Measurements from ENCODE around the gene LNX1.

LNX1 gene

GRCh38 chr4:53571936-53572599, 19.2 kb downstream of the LNX1 start:
- DNase-seq, result no peak

- DNase-seq, result peak; percentile 91
Measured at GRCh38 chr4:53563824-53564223, 27.5 kb downstream of the LNX1 start.

- no peak for DNase-seq
Measured at GRCh38 chr4:53562409-53562808, 28.9 kb downstream of the LNX1 start.

DNA sequence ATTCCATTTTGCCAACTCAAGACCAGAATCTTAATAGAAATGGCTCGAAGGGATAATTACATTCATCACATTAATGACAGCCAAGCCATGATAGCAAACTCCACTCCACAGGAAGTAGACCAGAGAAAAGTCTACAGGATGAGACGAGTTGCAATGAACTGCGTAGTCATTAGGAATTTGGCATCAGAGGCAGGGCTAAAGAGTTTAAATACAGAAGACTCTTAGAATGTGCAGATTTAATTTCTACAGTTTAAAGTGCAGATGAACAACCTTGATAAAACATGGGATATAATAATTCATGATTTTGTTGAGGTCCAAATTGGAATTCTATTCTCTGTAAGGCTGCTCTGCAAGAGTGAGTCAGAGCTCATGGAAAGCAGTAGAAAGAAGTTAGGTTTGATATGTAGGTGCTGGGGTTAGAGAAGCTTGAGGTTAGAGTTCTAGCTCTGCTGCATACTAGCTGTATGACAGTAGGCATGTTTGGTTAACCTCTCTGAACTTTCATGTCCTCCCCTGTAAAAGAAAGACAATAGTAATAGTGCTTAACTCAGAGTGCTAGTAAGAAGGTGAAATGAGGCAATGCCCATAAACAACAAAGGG, 32.2 kb downstream of the LNX1 start:
- peak; percentile 56 for DNase-seq

GRCh38 chr4:53558065-53558801, 33.1 kb downstream of the LNX1 start:
- DNase-seq, result peak; percentile 83

DNA sequence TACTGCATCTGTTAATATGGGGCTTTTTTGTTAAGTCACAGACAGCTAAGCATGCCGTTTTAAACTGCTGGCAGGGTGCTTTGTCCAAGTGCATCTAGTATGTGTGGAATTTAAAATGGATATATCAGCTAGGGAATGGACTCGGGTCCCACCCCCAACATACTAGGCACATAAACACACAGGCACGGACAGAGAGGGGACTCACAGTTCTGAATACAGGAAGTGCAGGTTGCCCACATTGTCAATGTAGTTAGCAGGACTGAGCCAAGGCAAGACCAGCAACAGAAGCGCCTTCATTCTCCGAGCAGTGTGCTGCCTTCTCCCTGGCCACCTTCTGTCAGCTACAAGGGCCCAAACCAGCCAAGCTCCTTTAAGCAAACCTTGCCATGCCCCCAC, 33.6 kb downstream of the LNX1 start:
- peak; percentile 41 for DNase-seq

DNA sequence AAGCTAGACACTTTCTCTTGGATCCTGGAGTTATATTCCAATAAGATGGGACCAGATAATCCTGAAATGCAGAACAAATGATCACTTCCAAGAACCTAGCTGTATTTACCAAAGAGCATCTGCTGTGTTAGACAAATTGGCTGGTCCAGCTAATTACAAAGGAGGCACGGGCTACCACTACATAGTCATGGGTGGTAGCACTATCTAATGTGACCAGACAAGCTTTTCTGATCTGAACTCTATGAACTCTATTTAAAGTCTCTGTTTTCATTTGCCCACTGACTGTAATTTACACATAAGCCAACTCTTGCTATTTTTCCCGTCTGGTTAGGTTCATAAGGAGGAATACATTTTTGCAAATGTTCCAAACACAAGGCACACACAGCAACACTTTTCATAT, 34.6 kb downstream of the LNX1 start:
- no peak for DNase-seq

DNA sequence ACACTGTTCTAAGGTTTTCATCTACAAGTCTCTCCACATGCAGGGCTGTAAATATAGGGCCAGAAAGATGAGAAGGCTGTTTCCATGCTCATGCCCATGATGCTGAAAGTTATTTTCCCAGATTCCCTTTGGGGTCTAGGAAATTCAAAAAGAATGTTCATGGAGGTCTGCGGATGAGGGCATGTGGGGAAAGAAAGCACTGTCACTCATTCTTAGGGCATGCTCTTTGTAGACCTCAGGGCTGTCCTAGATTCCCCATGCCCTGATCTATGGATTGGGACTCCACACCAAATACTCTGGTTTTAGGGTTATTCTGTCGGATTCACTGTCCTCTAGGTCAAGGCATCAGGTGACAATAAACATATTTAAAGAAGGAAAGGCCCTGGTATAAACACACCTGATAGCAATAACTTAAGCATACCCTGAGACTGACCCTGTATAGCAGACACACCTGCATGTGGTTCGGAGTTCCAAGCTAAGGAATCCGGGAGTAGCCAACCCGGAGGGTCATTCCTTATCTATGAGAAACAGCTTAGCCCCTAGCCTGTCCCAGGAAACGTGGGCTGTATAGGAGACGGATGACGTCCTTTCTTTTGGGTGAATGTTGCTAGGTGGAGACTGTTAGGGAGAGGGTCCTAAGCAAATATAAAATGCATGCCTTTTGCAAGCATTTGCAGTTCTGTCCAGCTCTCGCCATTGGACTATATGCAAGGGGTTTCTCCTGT, 37.6 kb downstream of the LNX1 start:
- DNase-seq, result no peak

DNA sequence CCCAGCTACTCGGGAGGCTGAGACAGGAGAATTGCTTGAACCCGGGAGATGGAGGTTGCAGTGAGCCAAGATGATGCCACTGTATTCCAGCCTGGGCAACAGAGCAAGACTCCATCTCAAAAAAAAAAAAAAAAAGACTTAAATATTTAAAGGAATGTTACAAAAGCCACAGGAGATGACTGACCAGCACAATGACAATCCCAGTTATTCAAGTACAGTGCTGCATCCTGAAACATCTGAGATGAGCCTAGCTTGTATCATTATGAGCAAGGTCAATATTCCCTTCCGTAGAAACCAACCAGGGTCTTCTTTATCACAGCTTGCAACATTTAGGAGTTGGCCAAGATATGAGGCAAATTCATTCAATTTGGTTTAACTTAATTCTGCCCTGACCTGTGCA, 38.6 kb downstream of the LNX1 start:
- peak; percentile 49 for DNase-seq

DNA sequence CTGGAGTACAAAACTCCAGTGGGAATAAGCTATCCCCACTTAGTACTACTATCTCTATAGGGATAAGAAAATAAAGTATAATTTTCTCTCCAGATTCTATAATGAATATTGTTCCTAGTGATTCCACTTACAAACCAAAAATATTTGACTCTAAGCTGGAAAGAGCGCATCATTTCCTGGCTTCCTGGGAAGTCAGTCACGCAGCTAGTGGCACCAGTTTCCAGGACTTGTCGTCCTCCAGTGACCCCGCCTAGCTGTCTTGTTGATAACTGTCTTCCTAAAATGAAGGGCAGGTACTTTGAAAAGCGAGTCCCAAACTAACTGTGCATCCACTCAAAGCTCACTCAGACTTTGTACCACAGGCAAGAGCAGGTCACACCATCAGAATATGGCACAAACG, 39.3 kb downstream of the LNX1 start:
- DNase-seq, result peak; percentile 64

GRCh38 chr4:53551281-53551864, 39.9 kb downstream of the LNX1 start:
- no peak for DNase-seq

- no peak for DNase-seq
Measured at GRCh38 chr4:53548662-53549061, 42.6 kb downstream of the LNX1 start.

GRCh38 chr4:53547983-53548382, 43.3 kb downstream of the LNX1 start:
- DNase-seq, result no peak

DNA sequence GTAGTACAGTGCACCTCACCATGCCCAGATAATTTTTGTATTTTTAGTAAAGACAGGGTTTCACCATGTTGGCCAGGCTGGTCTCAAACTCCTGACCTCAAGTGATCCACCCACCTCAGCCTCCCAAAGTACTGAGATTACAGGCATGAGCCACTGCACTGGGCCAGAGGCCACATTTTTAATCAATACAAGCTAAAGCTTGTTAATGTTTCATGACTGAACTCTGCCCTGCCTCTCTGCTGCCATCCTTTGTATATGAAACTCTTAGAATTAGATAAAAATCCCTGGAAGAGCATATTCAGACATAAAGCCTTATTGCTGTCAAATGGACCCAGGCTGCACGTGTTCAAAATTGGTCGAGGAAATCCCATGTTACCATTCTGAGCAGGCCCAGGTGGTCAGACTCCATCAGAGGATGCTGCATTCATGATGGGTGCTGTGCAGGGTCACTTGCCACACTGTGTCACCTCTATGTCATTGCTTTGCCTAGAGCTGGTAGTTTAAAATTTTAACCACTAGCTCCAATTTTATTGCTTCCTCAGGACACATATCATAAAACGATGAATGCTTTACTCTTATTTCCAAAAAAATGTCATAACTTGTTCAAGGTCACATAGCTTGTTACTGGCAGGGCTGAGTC, 45.2 kb downstream of the LNX1 start:
- DNase-seq, result no peak

DNA sequence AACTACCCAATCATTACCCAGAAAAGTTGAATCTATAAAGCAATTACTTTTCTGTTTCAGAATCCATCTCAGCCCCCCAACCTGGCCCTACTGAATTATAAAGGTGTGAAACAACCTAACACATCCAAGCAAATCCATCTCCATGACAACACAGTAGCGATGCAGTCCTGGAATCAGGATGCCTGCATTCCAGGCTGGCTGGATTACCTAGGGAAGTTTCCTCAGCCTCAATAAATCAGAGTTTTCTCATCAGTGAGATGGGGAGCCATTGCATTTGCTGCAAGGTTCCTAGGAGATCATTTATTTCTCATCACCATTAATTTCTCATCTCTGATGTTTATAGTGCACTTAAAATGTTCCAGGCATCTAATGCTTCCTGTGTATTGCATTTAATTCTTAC, 46.0 kb downstream of the LNX1 start:
- DNase-seq, result no peak

DNA sequence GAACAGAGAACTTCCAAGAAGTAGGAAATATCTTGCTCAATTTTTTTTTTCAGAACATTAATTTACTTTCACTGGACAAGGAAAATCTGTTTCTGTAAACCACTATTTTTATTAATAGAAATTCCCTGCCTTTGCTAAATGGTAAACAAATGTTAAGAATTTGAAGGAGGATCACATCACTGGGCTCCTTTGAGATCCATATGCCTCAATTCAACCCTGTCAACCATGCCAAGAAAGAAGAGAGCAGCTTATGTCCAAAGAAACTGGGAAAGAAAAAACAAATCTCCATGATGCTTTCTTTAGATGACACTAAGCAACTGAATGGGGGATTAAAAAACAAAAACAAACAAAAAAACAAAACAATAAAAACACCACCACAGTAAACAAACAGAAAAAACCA, 47.7 kb downstream of the LNX1 start:
- DNase-seq, result no peak

DNA sequence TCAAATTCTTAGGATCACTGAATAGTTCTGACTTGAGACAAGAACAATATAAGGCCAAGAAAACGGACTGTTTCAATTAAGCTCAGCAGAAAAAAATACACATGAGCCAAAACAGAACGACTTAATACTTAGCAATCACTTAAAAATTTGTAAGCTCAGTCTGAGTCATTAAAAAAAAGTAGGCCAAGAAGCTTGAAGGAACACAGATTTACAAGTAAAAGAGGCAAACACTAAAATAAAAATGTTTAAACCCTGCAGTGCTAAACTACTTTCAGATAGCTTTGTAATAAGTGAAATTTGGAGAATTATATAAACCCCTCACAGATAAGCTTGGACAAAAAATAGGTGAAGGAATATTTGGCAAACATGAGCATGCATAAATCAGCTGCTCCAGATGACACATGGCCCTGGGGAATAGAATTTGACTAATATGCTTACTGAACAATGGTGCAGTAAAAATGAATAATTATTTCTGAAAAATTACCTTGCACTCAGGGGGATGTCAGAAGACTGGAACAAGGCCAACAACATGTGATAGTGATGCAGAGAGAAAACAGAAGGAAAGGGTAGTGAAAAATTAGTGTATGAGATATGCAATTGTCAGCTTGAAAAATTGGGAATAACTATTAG, 49.6 kb downstream of the LNX1 start:
- DNase-seq, result peak; percentile 95

DNA sequence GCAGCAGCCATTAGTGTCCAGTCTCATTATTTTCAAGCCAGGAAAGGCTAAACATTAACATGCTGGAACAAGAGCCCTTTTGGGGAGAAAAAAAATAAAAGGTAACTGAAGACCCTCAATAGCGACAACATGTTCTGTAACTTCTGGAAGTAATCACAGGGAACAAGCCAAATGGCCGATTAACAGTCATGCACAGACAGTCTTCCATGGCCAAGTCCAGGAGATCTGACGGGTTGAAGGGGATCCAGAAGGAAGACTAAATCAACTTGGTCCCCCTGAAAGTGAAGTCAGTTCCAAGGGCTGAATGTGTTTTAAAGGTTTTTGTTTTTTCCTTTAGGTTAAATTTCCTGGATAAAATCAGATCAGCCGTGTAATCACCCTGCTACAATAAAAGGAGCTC, 52.5 kb downstream of the LNX1 start:
- DNase-seq, result no peak

- DNase-seq, result no peak
Measured at GRCh38 chr4:53537606-53538005, 53.7 kb downstream of the LNX1 start.

DNA sequence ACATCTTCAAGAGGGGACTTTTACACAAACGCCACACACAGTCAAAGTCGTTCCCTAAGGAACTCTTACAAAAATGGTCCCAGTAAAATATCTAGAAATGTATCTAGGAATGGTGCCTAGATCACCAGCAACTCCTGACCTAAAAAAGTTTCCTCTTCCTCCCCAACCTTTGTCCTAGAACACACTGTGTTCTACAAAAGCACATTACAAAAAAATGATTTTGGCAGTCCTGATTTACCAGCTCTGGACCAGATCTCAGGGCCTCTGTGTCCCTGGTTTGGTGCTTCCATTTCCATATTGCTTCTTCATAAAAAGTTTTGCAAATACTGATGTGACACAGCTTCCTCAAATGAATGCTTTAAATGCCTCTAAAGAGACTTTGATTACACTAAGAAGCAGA, 55.0 kb downstream of the LNX1 start:
- no peak for DNase-seq

DNA sequence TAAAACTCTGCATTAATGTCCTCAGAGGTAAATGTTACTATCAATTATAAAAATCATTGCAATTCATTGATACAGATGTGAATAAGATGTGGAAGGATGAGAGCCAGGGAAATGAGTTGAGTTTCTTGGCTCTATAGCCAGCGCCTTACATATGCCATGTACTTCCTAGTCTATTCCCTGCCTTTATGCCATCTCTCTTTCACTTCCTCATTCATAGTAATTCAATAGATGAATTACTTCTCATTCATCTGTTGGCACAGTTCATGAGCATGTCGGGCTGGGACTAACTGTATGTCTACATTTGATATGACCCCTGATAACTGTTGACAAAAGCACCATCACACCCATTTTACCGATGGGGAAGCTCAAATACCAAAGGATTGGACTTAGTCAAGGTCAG, 55.7 kb downstream of the LNX1 start:
- no peak for DNase-seq

- DNase-seq, result no peak
Measured at GRCh38 chr4:53534684-53535083, 56.6 kb downstream of the LNX1 start.
